Skin epidermis (tissue), 12 donors: ENCODE data around the gene CTAG2.
"Not testable (repeated sequence)": the region's sequence is repeated elsewhere in the genome, so short reads cannot be mapped to it uniquely, and the experiment has no call there.

Source experiments
- H3K27ac ChIP-seq, 21 experiments: fragments of 200-600 bp; sonication (generic) in 11 of 21; one replicate each; pipeline ENCODE4 v1.5.0; 2020; ENCODE audit warnings: mild to moderate bottlenecking in 3 of 21, inconsistent platforms in 2 of 21, moderate library complexity in 2 of 21
- H3K4me3 ChIP-seq, 7 experiments: fragments of 200-600 bp; sonication (generic) in 2 of 7; one replicate each; pipeline ENCODE4 v1.5.0; 2020; ENCODE audit warnings: inconsistent platforms in 2 of 7, mild to moderate bottlenecking in 2 of 7, moderate library complexity in 1 of 7

Gene CTAG2

GRCh38 chrX:154653413-154653812, at the start of gene CTAG2:
Gene CTAG2, minus strand, starts transcription at chrX:154653579. Its CDS starts 64 bp downstream, at chrX:154653515.
- H3K27ac ChIP-seq, H3K4me3 ChIP-seq: not testable (repeated sequence)

- Histone ChIP-seq H3K4me3 (no peak overlapping the region), H3K27ac (no peak overlapping the region)
Measured at GRCh38 chrX:154698630-154699248, 45.4 kb upstream of the CTAG2 start.

- Histone ChIP-seq H3K27ac (peak overlapping the region in 1 of 21 experiments; percentile 36), H3K4me3 (no peak overlapping the region)
Measured at GRCh38 chrX:154696676-154697045, 43.3 kb upstream of the CTAG2 start.

- H3K27ac ChIP-seq, result peak overlapping the region in 1 of 21 experiments; percentile 36
Measured at GRCh38 chrX:154695911-154696675, 42.7 kb upstream of the CTAG2 start.

GRCh38 chrX:154693394-154693793, 40.0 kb upstream of the CTAG2 start:
- H3K27ac ChIP-seq, result no peak overlapping the region
- no peak overlapping the region for H3K4me3 ChIP-seq

More at GRCh38 chrX:154695911-154696675, 42.7 kb upstream of the CTAG2 start:
- H3K4me3 ChIP-seq, result no peak overlapping the region

GRCh38 chrX:154690438-154690837, 37.1 kb upstream of the CTAG2 start:
- not testable (repeated sequence) for H3K4me3 ChIP-seq

GRCh38 chrX:154672084-154672483, 18.7 kb upstream of the CTAG2 start:
- H3K27ac ChIP-seq, H3K4me3 ChIP-seq: not testable (repeated sequence)

More at GRCh38 chrX:154690438-154690837, 37.1 kb upstream of the CTAG2 start:
- H3K27ac ChIP-seq, result not testable (repeated sequence)

GRCh38 chrX:154670848-154671247, 17.5 kb upstream of the CTAG2 start:
- H3K4me3 ChIP-seq, result not testable (repeated sequence)

GRCh38 chrX:154661899-154662298, 8.5 kb upstream of the CTAG2 start:
- H3K4me3 ChIP-seq, result no peak overlapping the region
- no peak overlapping the region for H3K27ac ChIP-seq

More at GRCh38 chrX:154670848-154671247, 17.5 kb upstream of the CTAG2 start:
- H3K27ac ChIP-seq, result not testable (repeated sequence)

GRCh38 chrX:154661170-154661569, 7.8 kb upstream of the CTAG2 start:
- Histone ChIP-seq H3K4me3 (no peak overlapping the region), H3K27ac (no peak overlapping the region)

GRCh38 chrX:154660541-154660940, 7.2 kb upstream of the CTAG2 start:
- Histone ChIP-seq H3K27ac (no peak overlapping the region), H3K4me3 (no peak overlapping the region)

- Histone ChIP-seq H3K27ac (no peak overlapping the region), H3K4me3 (no peak overlapping the region)
Measured at GRCh38 chrX:154658957-154659356, 5.6 kb upstream of the CTAG2 start.

- H3K4me3 ChIP-seq, result no peak overlapping the region
- H3K27ac ChIP-seq, result no peak overlapping the region
Measured at GRCh38 chrX:154658187-154658586, 4.8 kb upstream of the CTAG2 start.

GRCh38 chrX:154657226-154657805, 3.9 kb upstream of the CTAG2 start:
- Histone ChIP-seq H3K27ac (no peak overlapping the region), H3K4me3 (no peak overlapping the region)

- no peak overlapping the region for H3K4me3 ChIP-seq
- H3K27ac ChIP-seq, result no peak overlapping the region
Measured at GRCh38 chrX:154655786-154656185, 2.4 kb upstream of the CTAG2 start.

GRCh38 chrX:154655346-154655745, 2.0 kb upstream of the CTAG2 start:
- Histone ChIP-seq H3K27ac (no peak overlapping the region), H3K4me3 (no peak overlapping the region)

- no peak overlapping the region for H3K4me3 ChIP-seq
- no peak overlapping the region for H3K27ac ChIP-seq
Measured at GRCh38 chrX:154654925-154655324, 1.5 kb upstream of the CTAG2 start.

- Histone ChIP-seq H3K27ac (no peak overlapping the region), H3K4me3 (no peak overlapping the region)
Measured at GRCh38 chrX:154654372-154654771, 993 bp upstream of the CTAG2 start.

- Histone ChIP-seq H3K4me3 (no peak overlapping the region), H3K27ac (no peak overlapping the region)
Measured at GRCh38 chrX:154653048-154653401, 354 bp downstream of the CTAG2 start.

GRCh38 chrX:154652311-154653047, 900 bp downstream of the CTAG2 start:
- Histone ChIP-seq H3K4me3 (no peak overlapping the region), H3K27ac (no peak overlapping the region)

- H3K4me3 ChIP-seq, result no peak overlapping the region
Measured at GRCh38 chrX:154650221-154650510, 3.2 kb downstream of the CTAG2 start.

More at GRCh38 chrX:154650221-154650510, 3.2 kb downstream of the CTAG2 start:
- no peak overlapping the region for H3K27ac ChIP-seq
